ENCODE results near the gene BST2. TPM values are rescaled to one million over a fixed set of nuclear protein-coding genes. Genes with fewer than 3 reads are reported as not detected.

Gene BST2
- total RNA-seq, 1 donor from 2014 or later, result 97.8 TPM

GRCh38 chr19:17385878-17386611 lies 19.4 kb downstream of the BST2 start:
- H3K36me3 Mint-ChIP-seq (ENCODE audit: low read depth, unreplicated experiment), result peaks cover 4% of the 10 kb centered on the region
- peak; percentile 84 for DNase-seq (ENCODE audit: low spot score)
- no peaks in the 10 kb centered on the region for H3K9me3 Mint-ChIP-seq (ENCODE audit: unreplicated experiment)

DNA sequence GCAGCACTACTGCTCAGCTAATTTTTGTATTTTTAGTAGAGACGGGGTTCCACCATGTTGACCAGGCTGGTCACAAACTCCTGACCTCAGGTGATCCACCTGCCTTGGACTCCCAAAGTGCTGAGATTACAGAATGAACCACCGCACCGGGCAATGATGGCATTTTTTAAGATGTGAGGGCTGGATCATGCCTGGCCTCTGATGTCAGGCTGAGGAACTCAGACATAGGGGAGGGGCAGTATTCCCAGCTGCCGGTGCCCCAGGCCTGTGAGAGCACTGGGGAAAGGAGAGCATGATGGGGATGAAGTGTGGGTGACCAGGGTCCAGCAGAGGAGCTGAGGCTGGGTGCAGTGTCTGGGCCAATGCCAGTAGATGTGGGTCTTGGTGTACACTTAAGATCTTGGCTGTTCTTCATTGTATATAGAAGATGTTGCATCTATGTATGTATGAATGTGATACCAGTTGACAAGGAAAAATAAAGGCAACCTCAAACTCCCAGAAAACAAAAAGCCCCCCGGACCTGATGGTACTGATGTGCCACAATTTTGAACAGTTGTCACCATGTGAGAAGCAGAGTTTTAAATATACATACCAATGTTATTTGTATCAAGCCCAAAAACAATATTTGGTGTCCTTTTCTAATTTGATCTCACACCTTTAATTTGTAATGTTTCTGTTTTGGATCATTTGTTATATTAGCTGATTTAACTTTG lies 24.8 kb downstream of the BST2 start:
- Mint-ChIP-seq H3K4me1 (ENCODE audit: unreplicated experiment) (peaks cover 47% of the 10 kb centered on the region), H3K9me3 (ENCODE audit: unreplicated experiment) (no peaks in the 10 kb centered on the region), H3K27ac (ENCODE audit: unreplicated experiment) (peak overlapping the region; percentile 52), H3K4me3 (ENCODE audit: unreplicated experiment) (no peak overlapping the region), H3K36me3 (ENCODE audit: low read depth, unreplicated experiment) (peaks cover 4% of the 10 kb centered on the region), H3K27me3 (ENCODE audit: unreplicated experiment) (peaks cover 14% of the 10 kb centered on the region)
- no peak for DNase-seq (ENCODE audit: low spot score)
- no peak for TF ChIP-seq CTCF (IDR thresholded peaks at IDR 0.05; ENCODE audit: unreplicated experiment)

More at GRCh38 chr19:17385878-17386611, 19.4 kb downstream of the BST2 start:
- no peak overlapping the region for H3K4me3 Mint-ChIP-seq (ENCODE audit: unreplicated experiment)
- TF ChIP-seq CTCF (IDR thresholded peaks at IDR 0.05; ENCODE audit: unreplicated experiment), result peak; percentile 91
- peaks cover 4% of the 10 kb centered on the region for H3K27me3 Mint-ChIP-seq (ENCODE audit: unreplicated experiment)
- peaks cover 17% of the 10 kb centered on the region for H3K4me1 Mint-ChIP-seq (ENCODE audit: unreplicated experiment)
- H3K27ac Mint-ChIP-seq (ENCODE audit: unreplicated experiment), result no peak overlapping the region

- TF ChIP-seq CTCF (IDR thresholded peaks at IDR 0.05; ENCODE audit: unreplicated experiment), result no peak
- Mint-ChIP-seq H3K27ac (ENCODE audit: unreplicated experiment) (peak overlapping the region; percentile 100), H3K4me3 (ENCODE audit: unreplicated experiment) (peak overlapping the region; percentile 86), H3K4me1 (ENCODE audit: unreplicated experiment) (peaks cover 45% of the 10 kb centered on the region), H3K36me3 (ENCODE audit: low read depth, unreplicated experiment) (peaks cover 7% of the 10 kb centered on the region), H3K9me3 (ENCODE audit: unreplicated experiment) (no peaks in the 10 kb centered on the region), H3K27me3 (ENCODE audit: unreplicated experiment) (peaks cover 12% of the 10 kb centered on the region)
- peak; percentile 82 for DNase-seq (ENCODE audit: low spot score)
Observed at GRCh38 chr19:17379221-17379631, 26.2 kb downstream of the BST2 start.

GRCh38 chr19:17378271-17378670 lies 27.2 kb downstream of the BST2 start:
- peaks cover 12% of the 10 kb centered on the region for H3K27me3 Mint-ChIP-seq (ENCODE audit: unreplicated experiment)
- peaks cover 44% of the 10 kb centered on the region for H3K4me1 Mint-ChIP-seq (ENCODE audit: unreplicated experiment)
- peak overlapping the region; percentile 100 for H3K27ac Mint-ChIP-seq (ENCODE audit: unreplicated experiment)
- H3K4me3 Mint-ChIP-seq (ENCODE audit: unreplicated experiment), result peak overlapping the region; percentile 60
- H3K36me3 Mint-ChIP-seq (ENCODE audit: low read depth, unreplicated experiment), result peaks cover 8% of the 10 kb centered on the region
- no peaks in the 10 kb centered on the region for H3K9me3 Mint-ChIP-seq (ENCODE audit: unreplicated experiment)
- DNase-seq (ENCODE audit: low spot score), result no peak
- no peak for TF ChIP-seq CTCF (IDR thresholded peaks at IDR 0.05; ENCODE audit: unreplicated experiment)
